GM10847 (cell line): ENCODE results near the gene PLAAT3.

Source experiments
- POLR2A ChIP-seq: IDR thresholded peaks from 2 replicates; pipeline ENCODE4 v1.6.1; 2011; ENCODE audit not compliant: insufficient read length; ENCODE audit errors: extremely low read depth

PLAAT3 gene

DNA sequence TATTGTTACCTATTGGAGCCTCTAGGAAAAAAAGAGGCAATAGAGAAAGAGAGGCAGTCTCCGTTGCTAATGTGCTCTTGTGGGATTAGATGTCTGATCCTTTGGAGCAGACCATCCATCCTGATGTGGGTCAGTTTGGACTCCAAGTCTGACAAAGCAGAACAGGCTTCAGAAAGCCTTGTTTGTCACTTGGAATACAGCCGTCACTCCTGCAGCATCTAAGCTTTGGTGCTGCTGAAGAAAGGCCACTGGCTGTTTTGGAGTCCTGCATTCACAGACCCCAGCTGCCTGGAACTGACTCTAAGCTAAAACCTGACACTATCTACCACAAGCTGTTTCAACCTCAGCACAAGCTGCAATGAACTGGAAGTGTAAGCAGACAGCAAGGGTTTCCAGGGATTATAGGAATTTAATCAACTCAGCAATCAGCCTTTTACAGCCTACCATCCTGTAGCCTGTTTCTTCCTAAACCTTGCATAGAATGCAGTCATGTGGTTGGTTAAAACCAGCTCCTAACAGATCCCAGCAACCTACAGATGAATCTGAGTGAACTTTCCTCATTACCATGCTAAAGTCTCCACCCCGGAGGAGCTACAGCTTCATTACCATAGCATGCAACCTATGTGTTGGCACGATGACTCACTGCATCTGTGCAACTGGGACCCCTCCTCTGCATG lies 81.3 kb downstream of the PLAAT3 start:
- no peak for TF ChIP-seq POLR2A

DNA sequence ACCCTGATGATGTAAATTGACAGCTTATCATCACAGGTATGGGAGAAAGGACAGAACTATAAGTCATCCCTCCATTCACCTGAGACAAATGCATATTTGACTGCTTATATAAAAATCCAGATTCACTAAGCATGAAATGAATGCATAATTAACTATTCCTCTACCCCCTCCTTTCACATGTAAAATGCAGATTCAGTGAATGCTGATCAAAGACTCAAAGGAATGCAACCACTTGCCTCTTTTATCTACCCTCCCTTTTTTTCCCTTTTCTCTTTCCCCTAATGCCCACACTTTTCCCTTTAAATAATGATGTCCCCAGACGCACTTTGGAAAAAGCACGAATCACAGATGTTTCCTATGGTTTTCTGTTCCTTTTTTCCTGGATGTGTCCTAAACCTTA lies 82.1 kb downstream of the PLAAT3 start:
- no peak for TF ChIP-seq POLR2A

DNA sequence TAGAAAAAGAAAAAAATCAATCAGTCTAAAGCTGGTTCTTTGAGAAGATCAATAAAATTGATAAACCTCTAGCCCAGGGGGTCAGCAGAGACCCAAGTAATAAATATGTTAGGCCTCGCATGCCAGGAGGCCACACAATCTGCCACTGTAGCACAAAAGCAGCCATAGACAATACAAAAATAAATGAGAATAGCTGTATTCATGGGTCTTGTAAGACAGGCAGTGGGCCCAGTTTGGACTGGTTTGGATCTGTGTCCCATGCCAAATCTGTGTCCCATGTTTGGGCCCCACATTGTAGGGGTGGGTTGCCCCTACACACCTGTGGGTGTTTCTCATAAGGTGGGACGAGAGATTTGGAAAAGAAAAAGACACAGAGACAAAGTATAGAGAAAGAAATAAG lies 84.2 kb downstream of the PLAAT3 start:
- TF ChIP-seq POLR2A: no peak

DNA sequence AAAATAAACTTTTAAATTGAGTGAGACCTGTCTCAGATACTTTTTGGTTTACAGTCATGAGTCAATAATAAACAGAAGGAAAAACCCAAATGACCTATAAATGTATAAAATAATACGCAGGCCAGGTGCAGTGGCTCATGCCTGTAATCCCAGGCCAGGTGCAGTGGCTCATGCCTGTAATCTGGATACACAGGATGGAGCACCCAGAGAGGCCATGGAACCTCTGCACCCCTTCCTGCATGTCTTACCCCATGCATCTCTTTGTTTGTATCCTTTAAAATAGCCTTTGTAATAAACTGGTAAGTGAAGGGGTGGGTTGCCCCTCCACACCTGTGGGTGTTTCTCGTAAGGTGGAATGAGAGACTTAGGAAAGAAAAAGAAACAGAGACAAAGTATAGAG lies 86.6 kb downstream of the PLAAT3 start:
- TF ChIP-seq POLR2A: no peak
